ENCODE measurements around the gene LMNTD2. TPM values are rescaled to one million over a fixed set of nuclear protein-coding genes. Genes with fewer than 3 reads are reported as not detected.

LMNTD2 gene
- total RNA-seq, 1 experiment from 2014 or later: 4.0 TPM

DNA sequence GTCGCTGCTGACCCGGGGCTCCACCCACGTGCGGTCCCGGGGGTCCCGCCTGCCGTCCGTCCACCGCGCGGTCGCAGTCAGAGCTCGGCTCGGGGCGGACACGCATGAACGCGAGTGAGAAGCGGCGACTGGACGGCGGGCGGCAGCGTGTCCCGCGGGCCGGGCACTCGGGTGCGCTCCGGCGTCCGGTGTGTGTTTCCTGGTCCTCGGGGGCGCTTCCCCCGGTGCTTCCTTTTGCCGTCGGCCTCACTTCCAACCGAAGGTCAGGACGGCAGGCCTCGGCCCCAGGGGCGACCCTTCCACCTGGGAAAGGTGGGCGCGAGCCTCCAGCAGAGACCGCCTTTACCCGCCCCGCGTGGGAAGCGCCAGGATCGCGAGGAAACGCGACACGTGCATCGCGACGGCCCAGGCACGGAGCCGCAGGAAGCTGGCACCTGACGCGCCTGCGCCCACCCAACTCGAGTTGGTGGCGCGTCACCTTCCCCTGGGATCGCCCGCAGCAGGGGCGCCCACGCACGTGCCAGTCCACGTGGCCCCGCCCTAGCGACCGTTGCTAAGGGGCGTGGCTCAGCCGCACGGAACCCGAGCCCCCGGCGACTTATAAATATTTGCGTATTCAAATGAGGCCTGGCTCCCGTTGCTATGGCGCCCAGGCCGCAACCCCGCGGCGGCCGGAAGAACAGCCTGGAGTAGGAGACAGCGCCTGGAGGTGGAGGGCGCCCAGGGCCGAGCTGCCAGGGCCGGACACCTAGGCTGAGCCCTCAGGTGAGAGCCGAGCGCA is 23.5 kb downstream of the LMNTD2 start, which contains the start of gene LRRC56 (continued):
- TF ChIP-seq MYBL2 (CRISPR knock-in tag; IDR thresholded peaks at IDR 0.05): peak; percentile 80
- TF ChIP-seq, protein P1, sequence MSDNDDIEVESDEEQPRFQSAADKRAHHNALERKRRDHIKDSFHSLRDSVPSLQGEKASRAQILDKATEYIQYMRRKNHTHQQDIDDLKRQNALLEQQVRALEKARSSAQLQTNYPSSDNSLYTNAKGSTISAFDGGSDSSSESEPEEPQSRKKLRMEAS (CRISPR knock-in tag; IDR thresholded peaks at IDR 0.05): peak; percentile 94
- TF ChIP-seq, protein P2, sequence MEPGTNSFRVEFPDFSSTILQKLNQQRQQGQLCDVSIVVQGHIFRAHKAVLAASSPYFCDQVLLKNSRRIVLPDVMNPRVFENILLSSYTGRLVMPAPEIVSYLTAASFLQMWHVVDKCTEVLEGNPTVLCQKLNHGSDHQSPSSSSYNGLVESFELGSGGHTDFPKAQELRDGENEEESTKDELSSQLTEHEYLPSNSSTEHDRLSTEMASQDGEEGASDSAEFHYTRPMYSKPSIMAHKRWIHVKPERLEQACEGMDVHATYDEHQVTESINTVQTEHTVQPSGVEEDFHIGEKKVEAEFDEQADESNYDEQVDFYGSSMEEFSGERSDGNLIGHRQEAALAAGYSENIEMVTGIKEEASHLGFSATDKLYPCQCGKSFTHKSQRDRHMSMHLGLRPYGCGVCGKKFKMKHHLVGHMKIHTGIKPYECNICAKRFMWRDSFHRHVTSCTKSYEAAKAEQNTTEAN (CRISPR knock-in tag; IDR thresholded peaks at IDR 0.05): 0 out of 2 replicates have a peak, but pooled peaks have one; percentile 70
- peak; percentile 60; the same call in 1 of the 2 replicates for TF ChIP-seq ZBTB21 (CRISPR knock-in tag; IDR thresholded peaks at IDR 0.05; ENCODE audit: borderline replicate concordance)
- TF ChIP-seq EMX1 (CRISPR knock-in tag; IDR thresholded peaks at IDR 0.05): 0 out of 2 replicates have a peak, but pooled peaks have one; percentile 8
- no peak; the same call in 1 of the 2 replicates for TF ChIP-seq KAT7 (CRISPR knock-in tag; IDR thresholded peaks at IDR 0.05; ENCODE audit: borderline replicate concordance)
- peak; percentile 81; the same call in 1 of the 2 replicates for TF ChIP-seq ETV6 (CRISPR knock-in tag; IDR thresholded peaks at IDR 0.05)
- TF ChIP-seq, protein P3, sequence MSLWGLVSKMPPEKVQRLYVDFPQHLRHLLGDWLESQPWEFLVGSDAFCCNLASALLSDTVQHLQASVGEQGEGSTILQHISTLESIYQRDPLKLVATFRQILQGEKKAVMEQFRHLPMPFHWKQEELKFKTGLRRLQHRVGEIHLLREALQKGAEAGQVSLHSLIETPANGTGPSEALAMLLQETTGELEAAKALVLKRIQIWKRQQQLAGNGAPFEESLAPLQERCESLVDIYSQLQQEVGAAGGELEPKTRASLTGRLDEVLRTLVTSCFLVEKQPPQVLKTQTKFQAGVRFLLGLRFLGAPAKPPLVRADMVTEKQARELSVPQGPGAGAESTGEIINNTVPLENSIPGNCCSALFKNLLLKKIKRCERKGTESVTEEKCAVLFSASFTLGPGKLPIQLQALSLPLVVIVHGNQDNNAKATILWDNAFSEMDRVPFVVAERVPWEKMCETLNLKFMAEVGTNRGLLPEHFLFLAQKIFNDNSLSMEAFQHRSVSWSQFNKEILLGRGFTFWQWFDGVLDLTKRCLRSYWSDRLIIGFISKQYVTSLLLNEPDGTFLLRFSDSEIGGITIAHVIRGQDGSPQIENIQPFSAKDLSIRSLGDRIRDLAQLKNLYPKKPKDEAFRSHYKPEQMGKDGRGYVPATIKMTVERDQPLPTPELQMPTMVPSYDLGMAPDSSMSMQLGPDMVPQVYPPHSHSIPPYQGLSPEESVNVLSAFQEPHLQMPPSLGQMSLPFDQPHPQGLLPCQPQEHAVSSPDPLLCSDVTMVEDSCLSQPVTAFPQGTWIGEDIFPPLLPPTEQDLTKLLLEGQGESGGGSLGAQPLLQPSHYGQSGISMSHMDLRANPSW (CRISPR knock-in tag; conservative IDR thresholded peaks at IDR 0.05; ENCODE audit: low read depth): 0 out of 2 replicates have a peak, but pooled peaks have one; percentile 70
- TF ChIP-seq, protein P4, sequence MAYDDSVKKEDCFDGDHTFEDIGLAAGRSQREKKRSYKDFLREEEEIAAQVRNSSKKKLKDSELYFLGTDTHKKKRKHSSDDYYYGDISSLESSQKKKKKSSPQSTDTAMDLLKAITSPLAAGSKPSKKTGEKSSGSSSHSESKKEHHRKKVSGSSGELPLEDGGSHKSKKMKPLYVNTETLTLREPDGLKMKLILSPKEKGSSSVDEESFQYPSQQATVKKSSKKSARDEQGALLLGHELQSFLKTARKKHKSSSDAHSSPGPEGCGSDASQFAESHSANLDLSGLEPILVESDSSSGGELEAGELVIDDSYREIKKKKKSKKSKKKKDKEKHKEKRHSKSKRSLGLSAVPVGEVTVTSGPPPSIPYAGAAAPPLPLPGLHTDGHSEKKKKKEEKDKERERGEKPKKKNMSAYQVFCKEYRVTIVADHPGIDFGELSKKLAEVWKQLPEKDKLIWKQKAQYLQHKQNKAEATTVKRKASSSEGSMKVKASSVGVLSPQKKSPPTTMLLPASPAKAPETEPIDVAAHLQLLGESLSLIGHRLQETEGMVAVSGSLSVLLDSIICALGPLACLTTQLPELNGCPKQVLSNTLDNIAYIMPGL (CRISPR knock-in tag; IDR thresholded peaks at IDR 0.05): 0 out of 2 replicates have a peak, but pooled peaks have one; percentile 9
- TF ChIP-seq CREB1 (CRISPR knock-in tag; IDR thresholded peaks at IDR 0.05): peak; percentile 60; the same call in 1 of the 2 replicates
- TF ChIP-seq TCF7 (CRISPR knock-in tag; IDR thresholded peaks at IDR 0.05; ENCODE audit: low read depth): peak; percentile 62; the same call in 1 of the 2 replicates
- TF ChIP-seq, protein P5, sequence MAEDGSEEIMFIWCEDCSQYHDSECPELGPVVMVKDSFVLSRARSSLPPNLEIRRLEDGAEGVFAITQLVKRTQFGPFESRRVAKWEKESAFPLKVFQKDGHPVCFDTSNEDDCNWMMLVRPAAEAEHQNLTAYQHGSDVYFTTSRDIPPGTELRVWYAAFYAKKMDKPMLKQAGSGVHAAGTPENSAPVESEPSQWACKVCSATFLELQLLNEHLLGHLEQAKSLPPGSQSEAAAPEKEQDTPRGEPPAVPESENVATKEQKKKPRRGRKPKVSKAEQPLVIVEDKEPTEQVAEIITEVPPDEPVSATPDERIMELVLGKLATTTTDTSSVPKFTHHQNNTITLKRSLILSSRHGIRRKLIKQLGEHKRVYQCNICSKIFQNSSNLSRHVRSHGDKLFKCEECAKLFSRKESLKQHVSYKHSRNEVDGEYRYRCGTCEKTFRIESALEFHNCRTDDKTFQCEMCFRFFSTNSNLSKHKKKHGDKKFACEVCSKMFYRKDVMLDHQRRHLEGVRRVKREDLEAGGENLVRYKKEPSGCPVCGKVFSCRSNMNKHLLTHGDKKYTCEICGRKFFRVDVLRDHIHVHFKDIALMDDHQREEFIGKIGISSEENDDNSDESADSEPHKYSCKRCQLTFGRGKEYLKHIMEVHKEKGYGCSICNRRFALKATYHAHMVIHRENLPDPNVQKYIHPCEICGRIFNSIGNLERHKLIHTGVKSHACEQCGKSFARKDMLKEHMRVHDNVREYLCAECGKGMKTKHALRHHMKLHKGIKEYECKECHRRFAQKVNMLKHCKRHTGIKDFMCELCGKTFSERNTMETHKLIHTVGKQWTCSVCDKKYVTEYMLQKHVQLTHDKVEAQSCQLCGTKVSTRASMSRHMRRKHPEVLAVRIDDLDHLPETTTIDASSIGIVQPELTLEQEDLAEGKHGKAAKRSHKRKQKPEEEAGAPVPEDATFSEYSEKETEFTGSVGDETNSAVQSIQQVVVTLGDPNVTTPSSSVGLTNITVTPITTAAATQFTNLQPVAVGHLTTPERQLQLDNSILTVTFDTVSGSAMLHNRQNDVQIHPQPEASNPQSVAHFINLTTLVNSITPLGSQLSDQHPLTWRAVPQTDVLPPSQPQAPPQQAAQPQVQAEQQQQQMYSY (CRISPR knock-in tag; IDR thresholded peaks at IDR 0.05): peak; percentile 83

All from WTC11 (cell line).